Measurements from ENCODE around the gene CD99L2. TPM values are rescaled to one million over a fixed set of nuclear protein-coding genes. Genes with fewer than 3 reads are reported as not detected.
"Not testable (repeated sequence)": the region's sequence is repeated elsewhere in the genome, so short reads cannot be mapped to it uniquely, and the experiment has no call there.

CD99L2 gene
- total RNA-seq, 2 experiments from 2014 or later = 16.6 to 17.0 TPM

GRCh38 chrX:150886381-150886780 lies 12.1 kb downstream of the CD99L2 start:
- ChIA-PET POLR2A (no interaction called here), CTCF (no interaction called here)
- no peak overlapping the region for H3K27ac Mint-ChIP-seq
- H3K4me1 Mint-ChIP-seq = peaks cover 3% of the 10 kb centered on the region
- no peaks in the 10 kb centered on the region for H3K36me3 Mint-ChIP-seq (ENCODE audit: low read depth)
- no peaks in the 10 kb centered on the region for H3K9me3 Mint-ChIP-seq
- H3K4me3 Mint-ChIP-seq = no peak overlapping the region
- DNase-seq = no peak
- H3K27me3 Mint-ChIP-seq = no peaks in the 10 kb centered on the region

GRCh38 chrX:150880808-150881165 lies 17.7 kb downstream of the CD99L2 start:
- Mint-ChIP-seq H3K9me3 (peaks cover 5% of the 10 kb centered on the region), H3K4me1 (peaks cover 30% of the 10 kb centered on the region), H3K27ac (peak overlapping the region; percentile 82), H3K4me3 (no peak overlapping the region), H3K27me3 (no peaks in the 10 kb centered on the region), H3K36me3 (ENCODE audit: low read depth) (peaks cover 17% of the 10 kb centered on the region)
- peak; percentile 18 for DNase-seq
- POLR2A ChIA-PET = no interaction called here
- CTCF ChIA-PET = no interaction called here

GRCh38 chrX:150879855-150880807 lies 18.3 kb downstream of the CD99L2 start:
- DNase-seq = no peak
- Mint-ChIP-seq H3K27ac (peak overlapping the region; percentile 82), H3K9me3 (peaks cover 12% of the 10 kb centered on the region), H3K4me3 (peak overlapping the region; percentile 21), H3K27me3 (no peaks in the 10 kb centered on the region), H3K36me3 (ENCODE audit: low read depth) (peaks cover 23% of the 10 kb centered on the region), H3K4me1 (peaks cover 34% of the 10 kb centered on the region)
- ChIA-PET CTCF (no interaction called here), POLR2A (interaction anchor here (1.0 kb wide), 1 partner anchor 18 kb away, joined by 3 read pairs; no protein-coding TSS in a partner anchor)

GRCh38 chrX:150875621-150876020 lies 22.8 kb downstream of the CD99L2 start:
- H3K4me3 Mint-ChIP-seq, CTCF ChIA-PET, POLR2A ChIA-PET, H3K27me3 Mint-ChIP-seq, DNase-seq, H3K27ac Mint-ChIP-seq: not testable (repeated sequence)
- Mint-ChIP-seq H3K9me3 (peaks cover 12% of the 10 kb centered on the region), H3K36me3 (ENCODE audit: low read depth) (peaks cover 31% of the 10 kb centered on the region), H3K4me1 (peaks cover 51% of the 10 kb centered on the region)

- ChIA-PET CTCF (no interaction called here), POLR2A (no interaction called here)
- Mint-ChIP-seq H3K27me3 (no peaks in the 10 kb centered on the region), H3K4me1 (peaks cover 40% of the 10 kb centered on the region), H3K36me3 (ENCODE audit: low read depth) (peaks cover 26% of the 10 kb centered on the region), H3K4me3 (no peak overlapping the region), H3K9me3 (peaks cover 9% of the 10 kb centered on the region), H3K27ac (no peak overlapping the region)
- DNase-seq = no peak
Measured at GRCh38 chrX:150874448-150874847, 24.0 kb downstream of the CD99L2 start.

- no peak overlapping the region for H3K4me3 Mint-ChIP-seq
- ChIA-PET CTCF (no interaction called here), POLR2A (no interaction called here)
- H3K36me3 Mint-ChIP-seq (ENCODE audit: low read depth) = peaks cover 20% of the 10 kb centered on the region
- no peaks in the 10 kb centered on the region for H3K27me3 Mint-ChIP-seq
- peaks cover 39% of the 10 kb centered on the region for H3K4me1 Mint-ChIP-seq
- H3K9me3 Mint-ChIP-seq = peaks cover 9% of the 10 kb centered on the region
- DNase-seq = no peak
- H3K27ac Mint-ChIP-seq = no peak overlapping the region
Measured at GRCh38 chrX:150873616-150874015, 24.9 kb downstream of the CD99L2 start.

DNA sequence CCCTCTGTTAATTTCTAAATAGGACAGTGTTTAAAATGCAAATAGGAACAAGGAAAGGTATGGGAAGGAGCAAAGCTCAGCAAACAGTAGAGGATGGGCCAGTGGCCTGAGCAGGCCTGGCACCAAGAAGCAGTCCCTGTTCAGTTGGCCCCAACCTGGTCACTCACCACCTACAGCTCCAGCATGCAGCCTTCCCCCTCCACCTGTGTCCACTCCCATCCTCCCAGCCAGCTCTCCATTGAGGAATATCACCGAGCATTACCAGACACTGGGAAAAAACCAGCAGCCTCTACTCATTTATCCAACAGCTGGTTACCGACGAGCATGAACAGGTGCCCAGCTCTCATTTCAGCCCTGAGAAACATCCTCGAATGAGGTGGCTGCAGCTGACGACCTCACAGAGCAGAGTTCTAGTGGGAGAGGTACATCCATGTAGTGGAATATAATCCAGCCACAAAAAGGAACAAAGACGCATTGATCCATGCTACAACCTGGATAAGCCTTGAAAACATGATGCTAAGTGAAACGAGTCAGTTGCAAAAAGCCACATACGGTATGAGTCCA lies 25.6 kb downstream of the CD99L2 start:
- Mint-ChIP-seq H3K36me3 (ENCODE audit: low read depth) (peaks cover 19% of the 10 kb centered on the region), H3K4me1 (peaks cover 40% of the 10 kb centered on the region)

GRCh38 chrX:150871341-150871811 lies 27.1 kb downstream of the CD99L2 start:
- POLR2A ChIA-PET = no interaction called here
- H3K9me3 Mint-ChIP-seq = peaks cover 9% of the 10 kb centered on the region
- H3K27ac Mint-ChIP-seq = no peak overlapping the region
- H3K36me3 Mint-ChIP-seq (ENCODE audit: low read depth) = peaks cover 19% of the 10 kb centered on the region
- no peak overlapping the region for H3K4me3 Mint-ChIP-seq
- no peaks in the 10 kb centered on the region for H3K27me3 Mint-ChIP-seq
- CTCF ChIA-PET = no interaction called here
- H3K4me1 Mint-ChIP-seq = peaks cover 40% of the 10 kb centered on the region
- no peak for DNase-seq

More for the DNA sequence above, 25.6 kb downstream of the CD99L2 start:
- Mint-ChIP-seq H3K27ac (no peak overlapping the region), H3K4me3 (no peak overlapping the region), H3K9me3 (peaks cover 9% of the 10 kb centered on the region), H3K27me3 (no peaks in the 10 kb centered on the region)
- ChIA-PET CTCF (no interaction called here), POLR2A (no interaction called here)
- no peak for DNase-seq

DNA sequence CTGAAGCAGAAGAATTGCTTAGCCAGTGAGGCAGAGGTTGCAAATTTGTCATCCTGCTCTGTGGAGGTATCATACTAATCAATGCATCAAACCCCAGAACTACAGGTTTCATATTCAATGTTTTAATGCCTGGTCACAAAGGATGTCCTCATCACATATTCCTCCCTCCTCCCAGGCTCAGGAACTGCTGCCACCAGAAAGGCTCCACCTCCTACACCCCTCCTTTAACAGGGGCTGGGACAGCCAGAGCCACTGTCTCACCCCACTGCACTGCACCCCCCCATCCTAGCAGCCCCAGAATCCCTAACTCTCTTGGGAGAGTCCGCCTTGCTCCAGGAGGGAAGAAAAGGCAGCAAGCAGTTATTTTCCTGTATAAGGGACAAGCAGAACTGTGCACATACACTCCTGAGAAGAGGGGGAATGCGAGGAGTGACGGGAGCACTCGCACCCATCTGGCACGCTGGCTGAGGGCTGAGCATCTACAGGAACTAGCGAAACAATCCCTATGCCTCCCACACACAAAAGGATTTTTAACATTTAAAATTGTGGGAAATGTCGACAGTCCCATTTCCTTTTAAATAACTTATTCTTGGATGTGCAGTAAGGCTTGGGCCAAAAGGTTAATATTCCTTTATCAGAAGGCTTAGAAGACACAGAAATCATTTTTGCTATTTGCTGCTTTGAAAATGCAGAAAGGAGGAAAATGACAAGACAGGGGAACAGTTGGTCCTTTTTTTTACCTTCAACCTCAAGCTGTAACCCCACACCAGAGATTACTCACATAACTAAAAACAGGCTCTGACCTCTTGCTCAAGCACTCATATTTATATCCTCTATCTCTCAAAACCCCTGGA lies 27.8 kb downstream of the CD99L2 start:
- ChIA-PET POLR2A (no interaction called here), CTCF (no interaction called here)
- no peak overlapping the region for H3K27ac Mint-ChIP-seq
- H3K9me3 Mint-ChIP-seq = peaks cover 6% of the 10 kb centered on the region
- H3K36me3 Mint-ChIP-seq (ENCODE audit: low read depth) = peaks cover 13% of the 10 kb centered on the region
- H3K4me3 Mint-ChIP-seq = no peak overlapping the region
- H3K27me3 Mint-ChIP-seq = no peaks in the 10 kb centered on the region
- DNase-seq = no peak
- H3K4me1 Mint-ChIP-seq = peaks cover 40% of the 10 kb centered on the region

- peaks cover 36% of the 10 kb centered on the region for H3K4me1 Mint-ChIP-seq
- DNase-seq = no peak
- peaks cover 8% of the 10 kb centered on the region for H3K36me3 Mint-ChIP-seq (ENCODE audit: low read depth)
- ChIA-PET POLR2A (no interaction called here), CTCF (no interaction called here)
- H3K9me3 Mint-ChIP-seq = no peaks in the 10 kb centered on the region
- no peak overlapping the region for H3K27ac Mint-ChIP-seq
- H3K4me3 Mint-ChIP-seq = no peak overlapping the region
- H3K27me3 Mint-ChIP-seq = no peaks in the 10 kb centered on the region
Measured at GRCh38 chrX:150870029-150870428, 28.4 kb downstream of the CD99L2 start.

GRCh38 chrX:150869450-150869849 lies 29.0 kb downstream of the CD99L2 start:
- Mint-ChIP-seq H3K4me3 (no peak overlapping the region), H3K36me3 (ENCODE audit: low read depth) (peaks cover 5% of the 10 kb centered on the region), H3K27ac (no peak overlapping the region), H3K9me3 (no peaks in the 10 kb centered on the region), H3K27me3 (no peaks in the 10 kb centered on the region), H3K4me1 (peaks cover 31% of the 10 kb centered on the region)
- no peak for DNase-seq
- POLR2A ChIA-PET = no interaction called here
- CTCF ChIA-PET = no interaction called here

DNA sequence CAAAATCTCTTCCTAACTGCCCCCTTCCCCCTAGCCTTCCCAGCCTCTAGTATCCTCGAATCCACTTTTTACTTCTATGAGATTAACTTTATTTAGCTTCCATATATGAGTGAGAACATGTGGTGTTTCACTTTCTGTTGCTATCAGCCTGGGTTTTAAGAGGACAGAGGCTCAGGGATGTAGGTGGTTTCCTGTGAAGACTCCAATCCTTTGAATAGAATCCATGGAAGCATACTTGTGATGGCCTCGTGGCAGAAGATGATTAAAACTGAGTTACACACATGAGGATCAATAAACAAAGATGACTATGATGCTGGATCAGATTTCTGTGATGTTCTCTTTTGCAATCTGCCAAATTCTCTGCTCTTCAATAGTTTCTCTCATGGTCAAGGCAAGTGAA lies 29.8 kb downstream of the CD99L2 start:
- ChIA-PET CTCF (no interaction called here), POLR2A (no interaction called here)
- no peak overlapping the region for H3K27ac Mint-ChIP-seq
- no peaks in the 10 kb centered on the region for H3K9me3 Mint-ChIP-seq
- no peak for DNase-seq
- H3K27me3 Mint-ChIP-seq = no peaks in the 10 kb centered on the region
- peaks cover 25% of the 10 kb centered on the region for H3K4me1 Mint-ChIP-seq
- no peak overlapping the region for H3K4me3 Mint-ChIP-seq
- H3K36me3 Mint-ChIP-seq (ENCODE audit: low read depth) = peaks cover 5% of the 10 kb centered on the region

DNA sequence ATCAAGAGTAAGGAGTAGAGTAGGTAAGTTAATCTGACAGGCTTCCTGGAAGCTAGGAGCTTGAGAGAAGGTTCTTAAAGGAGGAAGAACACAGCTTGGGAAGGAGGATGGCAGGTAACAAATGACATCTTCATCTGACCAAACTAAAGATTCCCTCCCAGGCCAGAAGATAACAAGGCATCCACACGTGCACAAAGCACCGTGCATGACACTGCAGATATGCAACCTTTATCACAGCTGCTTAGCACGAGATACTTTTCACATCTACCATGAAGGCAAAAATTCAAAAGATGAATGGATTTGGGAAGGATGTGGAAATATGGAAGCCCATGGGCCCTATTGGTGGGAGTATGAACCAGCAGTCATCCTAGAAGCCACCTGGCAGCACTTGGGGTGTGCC lies 34.3 kb downstream of the CD99L2 start:
- Mint-ChIP-seq H3K9me3 (no peaks in the 10 kb centered on the region), H3K4me1 (peaks cover 6% of the 10 kb centered on the region), H3K4me3 (no peak overlapping the region), H3K36me3 (ENCODE audit: low read depth) (peaks cover 2% of the 10 kb centered on the region), H3K27me3 (no peaks in the 10 kb centered on the region), H3K27ac (no peak overlapping the region)
- ChIA-PET CTCF (no interaction called here), POLR2A (no interaction called here)
- no peak for DNase-seq
